ENCODE results near the gene RASGRF2. TPM values are rescaled to one million over a fixed set of nuclear protein-coding genes. Genes with fewer than 3 reads are reported as not detected.
A peak's percentile ranks its signal among the peaks of the same experiment; 100 is the strongest.

RASGRF2 gene
- total and polyA plus RNA-seq, 2 of the 8 experiments (the other 6 are each of a cell fraction or from before 2014, with no cell fraction given), result 2.6 to 29.5 TPM

- TF ChIP-seq JUND (IDR thresholded peaks at IDR 0.05; ENCODE audit: low read length) (0 out of 2 replicates have a peak, but pooled peaks have one; percentile 11), POLR2A (IDR thresholded peaks at IDR 0.05; ENCODE audit: control extremely low read depth in 1 of 2, low read depth in 2 of 2, low read length in 2 of 2) (peak; percentile 50 to 90), CBX8 (IDR thresholded peaks at IDR 0.05; ENCODE audit: borderline replicate concordance, low read depth, low read length) (no peak), NANOG (IDR thresholded peaks at IDR 0.05; ENCODE audit: insufficient read depth, low read depth, low read length, poor library complexity, severe bottlenecking) (no peak), ASH2L (IDR thresholded peaks at IDR 0.05; ENCODE audit: low read length) (peak; percentile 93)
Observed at GRCh38 chr5:81233080-81233634, 273.0 kb downstream of the RASGRF2 start, which contains the start of gene CKMT2 (continued).

Measured in H1 (cell line).